ENCODE measurements around the gene CLMP.

- TF ChIP-seq, protein P1, sequence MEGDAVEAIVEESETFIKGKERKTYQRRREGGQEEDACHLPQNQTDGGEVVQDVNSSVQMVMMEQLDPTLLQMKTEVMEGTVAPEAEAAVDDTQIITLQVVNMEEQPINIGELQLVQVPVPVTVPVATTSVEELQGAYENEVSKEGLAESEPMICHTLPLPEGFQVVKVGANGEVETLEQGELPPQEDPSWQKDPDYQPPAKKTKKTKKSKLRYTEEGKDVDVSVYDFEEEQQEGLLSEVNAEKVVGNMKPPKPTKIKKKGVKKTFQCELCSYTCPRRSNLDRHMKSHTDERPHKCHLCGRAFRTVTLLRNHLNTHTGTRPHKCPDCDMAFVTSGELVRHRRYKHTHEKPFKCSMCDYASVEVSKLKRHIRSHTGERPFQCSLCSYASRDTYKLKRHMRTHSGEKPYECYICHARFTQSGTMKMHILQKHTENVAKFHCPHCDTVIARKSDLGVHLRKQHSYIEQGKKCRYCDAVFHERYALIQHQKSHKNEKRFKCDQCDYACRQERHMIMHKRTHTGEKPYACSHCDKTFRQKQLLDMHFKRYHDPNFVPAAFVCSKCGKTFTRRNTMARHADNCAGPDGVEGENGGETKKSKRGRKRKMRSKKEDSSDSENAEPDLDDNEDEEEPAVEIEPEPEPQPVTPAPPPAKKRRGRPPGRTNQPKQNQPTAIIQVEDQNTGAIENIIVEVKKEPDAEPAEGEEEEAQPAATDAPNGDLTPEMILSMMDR (IDR thresholded peaks at IDR 0.05; ENCODE audit: low read depth, low read length, poor library complexity, severe bottlenecking), result no peak
- no peak for TF ChIP-seq EZH2phosphoT487 (IDR thresholded peaks at IDR 0.05; ENCODE audit: borderline replicate concordance, low read length)
Measured at GRCh38 chr11:123040111-123040432, 155.0 kb downstream of the CLMP start.
